GM12878 (cell line): ENCODE results near the gene BBOF1.
A peak's percentile ranks its signal among the peaks of the same experiment; 100 is the strongest.

Experiments used
- BRCA1 ChIP-seq: IDR thresholded peaks from 2 replicates; pipeline ENCODE4 v1.6.1; 2011; ENCODE audit warnings: low read depth, low read length, improper control_type of control experiment
- EP300 ChIP-seq, 2 experiments: fragments of 150-350 bp in 1 of 2; IDR thresholded peaks; 2 replicates each; pipeline ENCODE4 v1.6.1; 2011 to 2012; ENCODE audit warnings: low read depth in 2 of 2, low read length in 2 of 2, borderline replicate concordance in 1 of 2, improper control_type of control experiment in 1 of 2, inconsistent platforms in 1 of 2; ENCODE audit not compliant: control insufficient read depth in 1 of 2
- GABPA ChIP-seq: IDR thresholded peaks from 2 replicates; pipeline ENCODE4 v1.6.1; 2014; ENCODE audit warnings: antibody characterized with exemption, low read depth, mild to moderate bottlenecking, inconsistent platforms
- NFIC ChIP-seq: IDR thresholded peaks from 2 replicates; pipeline ENCODE4 v1.6.1; 2012; ENCODE audit warnings: low read depth, mild to moderate bottlenecking, inconsistent platforms, low read length, moderate library complexity
- RAD21 ChIP-seq: IDR thresholded peaks from 2 replicates; pipeline ENCODE4 v1.6.1; 2011; ENCODE audit warnings: mild to moderate bottlenecking, low read depth, low read length, moderate library complexity; ENCODE audit not compliant: insufficient read depth
- SIX5 ChIP-seq: IDR thresholded peaks from 2 replicates; pipeline ENCODE4 v1.6.1; 2011; ENCODE audit warnings: mild to moderate bottlenecking, low read depth, low read length, moderate library complexity; ENCODE audit not compliant: severe bottlenecking
- TAF1 ChIP-seq: IDR thresholded peaks from 2 replicates; pipeline ENCODE4 v1.6.1; 2011; ENCODE audit warnings: mild to moderate bottlenecking, low read depth, low read length, borderline replicate concordance
- TF ChIP-seq, protein P1 (sequence below): IDR thresholded peaks from 2 replicates; pipeline ENCODE4 v1.6.1; 2011; ENCODE audit warnings: borderline replicate concordance, low read depth, mild to moderate bottlenecking, moderate library complexity, low read length; ENCODE audit not compliant: insufficient read depth, poor library complexity, severe bottlenecking
- TF ChIP-seq, protein P2 (sequence below), 3 experiments: IDR thresholded peaks in 2 of 3; conservative IDR thresholded peaks in 1 of 3; 2 replicates each; pipeline ENCODE4 v1.5.1; 2011; ENCODE audit warnings: low read depth in 3 of 3, low read length in 3 of 3, mild to moderate bottlenecking in 3 of 3, control low read depth in 2 of 3, moderate library complexity in 2 of 3, inconsistent platforms in 1 of 3, mixed read lengths in 1 of 3; ENCODE audit not compliant: control insufficient read depth in 2 of 3, insufficient read depth in 1 of 3; ENCODE audit errors: extremely low read depth in 1 of 3

DNA sequence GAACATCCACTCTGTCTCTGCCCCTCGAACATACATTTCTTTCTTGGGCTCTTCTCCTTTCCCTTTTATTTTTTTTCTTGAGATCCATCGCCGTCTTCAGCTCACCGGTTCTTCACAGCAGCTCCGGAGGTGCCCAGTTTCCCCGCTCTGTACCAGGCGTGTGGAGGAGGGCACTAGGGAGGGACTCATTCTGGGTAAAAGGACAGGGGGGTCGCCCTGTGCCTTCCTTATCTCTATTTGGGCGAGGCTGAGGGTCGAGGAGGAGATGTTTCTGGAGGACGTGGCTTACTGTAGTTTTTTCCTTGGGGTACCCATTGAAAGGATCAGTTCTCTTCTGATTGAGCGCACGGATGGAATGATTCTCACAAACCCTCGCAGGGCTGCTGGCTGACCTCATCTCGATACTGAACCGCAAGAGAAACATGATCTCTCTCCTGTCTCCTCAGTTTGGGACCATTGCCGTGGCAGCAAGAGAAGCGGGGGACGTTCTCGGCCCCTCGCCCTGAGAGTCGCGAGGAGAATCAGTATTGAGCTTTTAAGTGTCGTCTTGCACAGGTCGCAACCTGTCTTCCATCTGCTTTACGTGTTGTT lies 66.0 kb downstream of the BBOF1 start:
- TF ChIP-seq, protein P1, sequence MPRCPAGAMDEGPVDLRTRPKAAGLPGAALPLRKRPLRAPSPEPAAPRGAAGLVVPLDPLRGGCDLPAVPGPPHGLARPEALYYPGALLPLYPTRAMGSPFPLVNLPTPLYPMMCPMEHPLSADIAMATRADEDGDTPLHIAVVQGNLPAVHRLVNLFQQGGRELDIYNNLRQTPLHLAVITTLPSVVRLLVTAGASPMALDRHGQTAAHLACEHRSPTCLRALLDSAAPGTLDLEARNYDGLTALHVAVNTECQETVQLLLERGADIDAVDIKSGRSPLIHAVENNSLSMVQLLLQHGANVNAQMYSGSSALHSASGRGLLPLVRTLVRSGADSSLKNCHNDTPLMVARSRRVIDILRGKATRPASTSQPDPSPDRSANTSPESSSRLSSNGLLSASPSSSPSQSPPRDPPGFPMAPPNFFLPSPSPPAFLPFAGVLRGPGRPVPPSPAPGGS, result no peak
- TF ChIP-seq EP300 (IDR thresholded peaks at IDR 0.05; ENCODE audit: borderline replicate concordance in 1 of 2, control insufficient read depth in 1 of 2, low read depth in 2 of 2, low read length in 2 of 2), result no peak
- no peak for TF ChIP-seq BRCA1
- TF ChIP-seq TAF1, result 0 out of 2 replicates have a peak, but pooled peaks have one; percentile 7
- TF ChIP-seq, protein P2, sequence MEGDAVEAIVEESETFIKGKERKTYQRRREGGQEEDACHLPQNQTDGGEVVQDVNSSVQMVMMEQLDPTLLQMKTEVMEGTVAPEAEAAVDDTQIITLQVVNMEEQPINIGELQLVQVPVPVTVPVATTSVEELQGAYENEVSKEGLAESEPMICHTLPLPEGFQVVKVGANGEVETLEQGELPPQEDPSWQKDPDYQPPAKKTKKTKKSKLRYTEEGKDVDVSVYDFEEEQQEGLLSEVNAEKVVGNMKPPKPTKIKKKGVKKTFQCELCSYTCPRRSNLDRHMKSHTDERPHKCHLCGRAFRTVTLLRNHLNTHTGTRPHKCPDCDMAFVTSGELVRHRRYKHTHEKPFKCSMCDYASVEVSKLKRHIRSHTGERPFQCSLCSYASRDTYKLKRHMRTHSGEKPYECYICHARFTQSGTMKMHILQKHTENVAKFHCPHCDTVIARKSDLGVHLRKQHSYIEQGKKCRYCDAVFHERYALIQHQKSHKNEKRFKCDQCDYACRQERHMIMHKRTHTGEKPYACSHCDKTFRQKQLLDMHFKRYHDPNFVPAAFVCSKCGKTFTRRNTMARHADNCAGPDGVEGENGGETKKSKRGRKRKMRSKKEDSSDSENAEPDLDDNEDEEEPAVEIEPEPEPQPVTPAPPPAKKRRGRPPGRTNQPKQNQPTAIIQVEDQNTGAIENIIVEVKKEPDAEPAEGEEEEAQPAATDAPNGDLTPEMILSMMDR (IDR thresholded peaks at IDR 0.05 in 2 of 3, conservative IDR thresholded peaks at IDR 0.05 in 1 of 3; ENCODE audit: control insufficient read depth in 2 of 3, extremely low read depth in 1 of 3, insufficient read depth in 1 of 3, low read depth in 3 of 3, low read length in 3 of 3), result no peak
- no peak for TF ChIP-seq NFIC
- TF ChIP-seq RAD21, result no peak
- TF ChIP-seq SIX5, result no peak
- TF ChIP-seq GABPA, result no peak
